T-helper 2 cell (primary cell): ENCODE data around the gene PRSS38.

Source experiments
- DNase-seq, 5 experiments: peaks; one replicate each; pipeline versions ENCODE4 v3.0.0 to v3.0.0-alpha.2; 2012 to 2022

Gene PRSS38

DNA sequence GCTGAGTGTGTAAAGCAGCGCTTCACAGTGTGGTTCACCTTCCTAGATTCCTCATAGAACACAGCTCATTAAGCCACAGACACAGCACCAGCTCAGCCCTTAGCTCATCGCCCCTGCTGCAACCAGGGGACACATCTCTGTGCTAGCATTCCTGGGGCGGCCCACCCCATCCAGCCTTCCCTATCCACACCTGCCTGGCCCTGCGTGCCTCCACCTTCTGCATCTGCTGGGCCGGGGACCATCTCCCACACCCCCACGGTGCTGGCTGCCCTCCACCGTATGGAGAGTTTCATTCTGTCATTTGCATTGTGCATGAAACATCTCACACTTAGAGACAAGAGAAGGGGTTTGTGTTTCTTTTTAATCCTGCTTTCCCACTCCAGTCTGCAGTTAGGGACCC lies 35.8 kb upstream of the PRSS38 start:
- no peak for DNase-seq

DNA sequence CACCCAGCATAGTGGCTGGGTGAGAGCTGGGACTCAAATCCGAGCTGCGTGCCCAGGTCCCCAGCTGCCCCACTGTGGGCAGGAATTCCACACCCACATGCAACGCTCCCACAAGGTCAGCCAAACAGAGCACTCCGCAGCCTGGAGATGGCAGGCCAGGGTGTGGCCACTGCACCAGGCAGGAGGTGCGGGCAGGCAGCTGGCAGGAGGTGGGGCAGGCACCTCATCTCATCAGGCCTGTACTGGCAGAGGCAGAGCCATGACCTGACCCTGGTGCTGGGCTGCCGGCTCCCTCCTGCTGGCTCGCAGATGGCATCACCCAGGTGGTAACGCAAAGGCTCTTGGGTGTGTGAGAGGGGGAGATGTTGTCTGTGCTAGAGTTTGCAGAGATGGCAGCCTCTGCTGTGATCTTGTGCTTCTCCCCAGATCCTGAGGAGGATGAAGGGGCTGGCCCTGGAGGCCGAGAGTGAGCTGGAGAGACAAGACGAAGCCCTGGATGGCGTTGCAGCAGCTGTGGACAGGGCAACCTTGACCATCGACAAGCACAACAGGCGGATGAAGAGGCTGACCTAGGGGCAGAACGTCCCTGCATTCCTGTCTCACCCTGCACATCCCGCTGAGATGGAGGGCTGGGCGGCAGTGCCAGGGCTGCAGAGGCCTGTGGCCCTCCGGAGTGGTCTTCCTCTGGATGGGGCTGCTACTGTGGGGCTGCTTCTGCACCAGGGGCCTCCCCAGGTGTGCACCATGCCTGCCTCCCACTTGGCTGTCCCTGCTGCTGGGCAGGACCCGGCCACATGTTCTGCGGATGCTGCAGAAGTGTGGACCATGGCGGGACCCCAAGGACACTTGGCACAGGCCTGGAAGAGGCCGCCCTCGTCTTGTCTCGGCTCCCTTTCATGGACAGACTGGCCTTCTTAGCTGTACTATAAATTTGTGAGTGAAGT lies 35.1 kb upstream of the PRSS38 start:
- DNase-seq, result no peak

DNA sequence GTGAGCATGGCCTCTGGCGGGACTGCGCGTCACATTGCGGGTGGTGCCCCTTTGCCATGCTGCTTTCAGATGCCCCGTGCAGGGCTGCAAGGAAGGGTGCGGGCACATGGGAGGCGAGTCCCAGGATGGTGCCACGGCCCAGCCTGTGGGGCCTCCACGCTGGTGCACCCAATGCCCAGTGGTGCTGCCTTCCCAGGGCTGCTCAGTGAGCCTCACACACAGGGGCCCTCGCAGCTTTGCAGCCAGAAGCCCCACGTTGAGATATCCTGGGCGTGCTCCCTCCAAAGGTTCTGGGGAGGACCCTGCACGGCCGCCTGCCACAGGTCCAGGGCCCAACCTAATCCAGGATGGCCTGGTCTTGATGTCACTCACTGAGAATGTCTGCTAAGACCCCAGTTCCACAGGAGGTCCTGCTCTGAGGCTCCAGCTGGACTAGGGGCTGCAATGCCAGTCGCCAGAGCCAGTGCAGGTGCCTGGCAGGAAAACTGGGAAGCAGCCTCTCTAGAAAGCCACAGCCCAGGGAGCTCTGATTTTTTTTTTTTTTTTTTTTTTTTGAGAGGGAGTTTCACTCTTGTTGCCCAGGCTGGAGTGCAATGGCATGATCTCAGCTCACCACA lies 34.1 kb upstream of the PRSS38 start:
- DNase-seq, result no peak

DNA sequence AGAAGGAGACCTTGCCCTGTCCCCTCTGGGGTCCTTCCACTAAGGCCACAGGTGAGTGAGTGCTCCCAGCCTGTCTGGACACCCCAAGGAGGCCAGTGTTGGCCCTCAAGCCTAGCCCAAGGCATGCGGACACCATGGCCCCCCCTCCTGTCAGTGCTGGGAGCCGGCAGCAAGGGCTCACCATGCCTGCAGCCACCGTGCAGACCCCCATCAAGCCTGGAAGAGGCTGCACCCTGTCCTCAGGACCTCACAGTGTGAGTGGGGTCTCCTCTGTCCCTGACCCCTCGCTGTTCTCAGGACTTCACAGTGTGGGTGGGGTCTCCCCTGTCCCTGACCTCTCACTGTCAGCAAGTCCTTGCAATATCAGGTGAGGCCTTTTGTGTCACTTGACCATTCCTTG lies 33.2 kb upstream of the PRSS38 start:
- DNase-seq, result no peak

DNA sequence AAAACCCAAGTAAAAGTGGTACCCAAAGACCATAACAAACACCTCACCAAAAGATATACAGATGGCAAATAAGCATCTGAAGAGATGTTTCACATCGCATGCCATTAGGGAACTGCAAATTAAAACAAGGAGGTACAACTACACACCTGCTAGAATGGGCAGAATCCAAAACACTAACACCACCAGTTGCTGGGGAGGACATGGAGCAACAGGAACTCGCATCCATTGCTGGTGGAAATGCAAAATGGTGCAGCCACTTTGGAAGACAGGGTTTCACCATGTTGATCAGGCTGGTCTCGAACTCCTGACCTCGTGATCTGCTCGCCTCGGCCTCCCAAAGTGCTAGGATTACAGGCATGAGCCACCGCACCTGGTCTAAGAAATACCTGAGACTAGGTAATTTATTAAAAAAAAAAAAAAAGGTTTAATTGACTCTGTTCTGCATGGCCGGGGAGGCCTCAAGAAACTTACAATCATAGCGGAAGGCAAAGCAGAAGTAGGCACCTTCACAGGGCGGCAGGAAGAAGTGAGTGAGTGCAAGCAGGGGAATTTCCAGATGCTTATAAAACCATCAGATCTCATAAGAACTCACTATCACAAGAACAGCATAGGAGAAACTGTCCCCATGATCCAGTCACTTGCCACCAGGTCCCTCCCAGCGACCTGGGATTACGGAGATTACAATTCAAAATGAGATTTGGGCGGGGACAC lies 30.2 kb upstream of the PRSS38 start:
- no peak for DNase-seq

DNA sequence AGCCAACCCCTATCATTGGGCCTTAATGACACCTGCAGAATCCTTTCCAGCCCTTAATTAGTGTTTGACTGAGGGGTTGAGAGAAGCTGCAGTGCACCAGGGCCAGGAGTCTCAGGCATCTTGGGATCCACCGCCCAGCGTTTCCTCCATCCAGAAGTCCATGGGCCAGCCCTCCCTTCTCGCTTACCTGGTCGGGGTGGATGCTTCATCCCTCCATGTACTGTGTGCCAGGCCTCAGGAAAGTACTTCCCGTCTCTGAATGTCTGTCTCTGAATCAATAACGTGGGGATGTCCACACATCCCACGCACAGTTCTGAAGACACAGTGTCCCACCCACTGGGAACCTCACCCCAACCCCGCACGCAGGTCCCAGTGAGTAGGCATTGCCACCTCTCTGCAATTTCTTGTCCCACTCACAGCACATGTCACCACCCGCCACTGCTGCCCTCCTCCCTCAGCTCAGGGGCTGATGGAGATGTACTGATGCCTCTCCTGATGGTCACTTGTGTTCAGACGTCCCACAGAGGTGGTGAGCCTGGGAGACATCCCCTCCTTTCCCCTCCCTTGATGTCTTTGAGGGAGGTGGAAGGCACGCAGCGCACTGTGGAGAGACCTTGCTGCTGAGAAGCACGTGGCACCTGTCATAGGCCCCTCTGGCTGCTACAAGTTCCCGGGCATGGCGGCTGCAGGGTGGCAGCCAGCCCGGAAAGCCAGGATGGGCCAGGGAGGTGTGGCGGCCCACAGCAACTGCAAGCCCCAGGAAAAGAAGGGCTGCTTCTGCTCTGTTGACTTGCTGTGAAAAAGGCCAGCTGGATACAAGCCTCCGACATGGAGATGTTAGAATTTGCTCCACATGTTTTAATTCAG lies 29.4 kb upstream of the PRSS38 start:
- DNase-seq, result no peak

DNA sequence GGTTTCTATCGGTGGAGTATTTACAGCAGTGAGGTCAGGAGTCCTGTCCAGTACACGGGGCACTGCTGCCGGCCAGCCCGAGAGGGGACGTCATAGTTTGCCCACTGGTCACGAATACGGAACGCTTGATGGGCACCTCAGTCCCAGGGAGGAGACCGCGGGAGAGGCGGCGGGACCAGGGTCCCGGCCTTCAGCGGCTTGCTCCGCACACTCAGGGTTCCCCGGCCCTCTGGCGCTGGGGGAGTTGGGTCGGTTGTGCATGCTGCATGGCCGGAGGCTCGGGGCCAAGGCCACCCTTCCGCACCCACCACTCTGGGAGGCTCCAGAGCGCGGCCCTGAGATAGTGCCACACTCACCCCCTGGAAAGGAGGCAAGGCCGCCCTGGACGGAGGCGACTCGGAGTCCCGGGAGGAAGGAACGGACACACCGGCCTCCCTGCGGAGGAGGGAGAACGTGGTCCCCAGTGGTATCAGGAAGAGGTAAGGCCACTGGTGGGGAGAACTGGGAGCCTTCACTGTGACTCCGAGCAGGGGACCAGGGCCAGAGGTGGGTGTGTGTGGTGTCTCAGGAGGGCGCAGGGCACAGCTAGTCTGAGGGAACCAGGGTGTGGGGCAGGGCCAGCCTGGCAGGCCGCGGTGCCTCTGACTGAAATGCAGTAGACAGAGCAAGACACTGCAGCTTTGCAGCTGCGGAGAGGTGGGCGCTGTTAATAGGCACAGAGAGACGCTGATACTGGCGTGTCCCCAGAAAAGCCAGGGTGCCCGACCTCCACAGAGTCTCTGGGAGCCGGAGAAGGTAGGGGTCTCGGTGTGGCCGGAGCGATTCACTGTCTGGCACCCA lies 28.6 kb upstream of the PRSS38 start:
- no peak for DNase-seq

DNA sequence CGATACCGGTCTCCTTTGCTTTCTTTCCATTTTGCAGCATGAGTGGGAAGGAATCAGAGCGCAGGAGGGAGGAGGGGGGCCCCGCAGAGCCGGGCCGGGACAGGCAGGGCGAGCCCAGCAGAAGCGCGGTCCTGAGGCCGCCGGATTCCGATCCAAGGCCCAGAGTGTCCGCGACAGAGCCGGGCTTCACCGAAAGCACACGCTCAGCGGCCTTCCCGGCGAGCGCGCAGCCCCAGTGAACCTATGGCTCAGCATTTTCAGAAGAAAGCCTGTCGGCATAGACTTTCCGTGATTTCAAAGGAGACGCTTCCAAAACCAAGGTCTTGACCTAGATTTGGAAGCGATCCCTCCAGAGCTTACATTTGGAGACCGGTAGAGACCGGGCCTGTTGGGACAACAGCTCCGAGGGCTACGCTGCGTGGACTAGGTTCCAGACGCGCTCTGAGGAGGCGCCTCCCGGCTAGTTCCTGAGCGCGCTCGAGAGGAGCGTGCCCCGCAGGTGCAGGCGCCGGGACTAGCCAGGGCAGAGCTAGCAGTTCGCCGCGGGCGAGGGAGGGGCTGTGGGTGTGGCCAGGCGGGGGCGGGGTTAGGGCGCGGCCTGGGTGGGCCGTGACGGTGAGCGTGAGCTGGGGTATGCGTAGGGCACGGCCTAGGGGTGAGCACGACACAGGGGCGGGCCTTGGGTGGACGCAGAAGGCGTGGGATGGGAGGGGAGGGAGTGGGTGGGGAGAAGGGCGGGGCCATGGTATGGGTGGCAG lies 27.8 kb upstream of the PRSS38 start:
- peak; percentile 86 to 98 (median 96) for DNase-seq

DNA sequence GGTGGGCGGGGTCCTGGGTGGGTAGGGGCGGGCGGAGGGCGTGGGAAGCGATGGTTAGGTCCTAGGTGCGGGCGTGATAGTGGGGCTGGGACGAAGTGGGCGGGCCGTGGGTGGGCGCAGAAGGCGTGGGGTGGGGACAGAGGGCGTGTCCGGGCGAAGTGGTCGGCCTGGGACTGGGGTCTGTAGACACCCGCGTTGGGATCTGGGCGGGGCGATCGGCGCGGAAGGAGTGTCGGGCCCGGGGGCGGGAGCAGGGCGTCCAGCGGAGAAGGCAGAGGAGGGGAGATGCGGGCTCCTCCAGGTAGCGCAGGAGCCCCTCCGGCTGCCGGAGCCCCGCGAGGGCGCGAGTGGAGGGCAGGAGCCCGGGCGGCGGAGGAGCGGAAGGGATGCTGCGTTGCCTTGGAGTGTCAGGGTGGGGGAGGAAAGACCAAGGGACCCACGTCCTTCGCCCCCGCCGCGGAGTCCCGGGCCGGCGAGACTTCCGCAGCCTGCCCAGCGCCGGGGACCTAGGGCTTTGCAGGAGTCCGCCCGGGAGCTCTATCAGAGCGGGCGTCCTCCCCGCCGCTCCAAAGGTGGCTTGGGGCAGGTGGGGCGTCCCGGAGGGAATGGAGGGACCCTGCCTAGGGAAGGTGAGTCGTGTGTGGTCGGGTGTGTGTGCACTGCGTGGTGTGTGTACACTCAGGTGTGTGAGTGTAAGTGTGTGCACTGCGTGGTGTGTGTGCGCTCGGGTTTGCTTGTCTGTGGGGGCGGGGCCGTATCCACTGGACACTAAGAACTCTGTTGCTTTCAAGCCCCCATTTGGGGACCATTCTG lies 27.0 kb upstream of the PRSS38 start:
- DNase-seq, result peak in 2 of 5 experiments; percentile 30 to 68

DNA sequence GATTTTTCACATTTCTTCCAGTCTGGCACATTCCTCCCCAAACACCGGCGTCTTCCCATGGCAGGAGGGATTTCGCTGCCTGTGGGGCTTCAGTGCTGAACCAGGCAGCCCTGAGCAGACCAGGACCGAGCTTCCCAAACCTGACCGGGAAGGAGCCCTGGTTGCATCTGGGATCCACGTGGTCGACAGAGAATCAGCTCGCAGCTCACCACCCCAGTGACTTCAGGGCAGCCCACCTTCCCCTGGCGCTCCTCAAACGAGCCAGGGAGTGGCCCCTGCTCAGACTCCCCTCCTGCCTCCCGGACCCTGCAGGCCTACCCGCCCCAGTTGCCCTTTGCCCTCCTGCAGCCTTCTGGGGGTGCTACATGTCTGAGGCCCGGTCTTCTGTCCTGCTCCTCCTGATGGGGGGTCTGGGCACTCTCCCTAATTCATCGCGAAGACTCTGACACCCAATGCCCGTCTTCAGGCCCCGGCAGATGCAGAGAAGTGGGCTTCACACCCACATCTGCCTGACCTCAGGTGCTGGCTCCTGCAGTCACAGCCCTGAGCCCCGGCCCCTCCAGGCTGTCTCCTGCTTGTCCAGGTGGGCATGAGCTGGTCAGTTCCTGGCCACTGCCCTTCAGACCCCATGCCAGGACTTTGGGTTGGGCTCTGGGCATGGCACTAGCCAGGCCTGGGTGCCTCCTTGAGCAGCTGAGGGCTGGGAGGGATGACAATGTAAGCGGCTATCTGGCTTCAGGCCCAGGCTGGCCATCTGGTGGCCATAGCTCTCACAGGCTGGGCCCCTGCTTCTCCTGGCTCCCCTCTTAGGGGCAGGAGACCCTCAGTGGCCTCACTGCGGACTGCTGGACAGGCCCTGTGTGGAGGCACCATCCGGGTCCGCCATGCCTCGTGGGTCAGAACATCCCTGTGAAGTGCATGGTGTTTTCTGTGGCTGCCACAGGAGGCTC lies 26.1 kb upstream of the PRSS38 start:
- no peak for DNase-seq

DNA sequence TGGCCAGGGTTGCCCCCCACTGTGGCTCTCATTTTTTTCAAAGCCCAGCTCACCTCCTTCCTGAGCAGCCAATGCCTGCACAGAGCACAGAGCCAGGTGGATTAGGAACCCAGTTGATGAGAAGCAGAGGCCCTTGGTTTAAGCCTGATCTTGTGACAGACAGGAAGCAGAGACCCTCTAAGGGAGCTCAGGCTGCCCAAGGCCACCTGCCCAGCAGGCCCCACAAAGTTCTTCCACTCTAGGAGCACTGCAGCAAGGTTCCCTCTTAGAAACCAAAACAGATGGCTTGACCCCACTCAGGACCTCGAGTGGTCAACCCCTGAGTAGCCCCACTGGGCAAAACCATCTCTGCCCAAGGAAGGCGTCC lies 25.5 kb upstream of the PRSS38 start:
- no peak for DNase-seq

DNA sequence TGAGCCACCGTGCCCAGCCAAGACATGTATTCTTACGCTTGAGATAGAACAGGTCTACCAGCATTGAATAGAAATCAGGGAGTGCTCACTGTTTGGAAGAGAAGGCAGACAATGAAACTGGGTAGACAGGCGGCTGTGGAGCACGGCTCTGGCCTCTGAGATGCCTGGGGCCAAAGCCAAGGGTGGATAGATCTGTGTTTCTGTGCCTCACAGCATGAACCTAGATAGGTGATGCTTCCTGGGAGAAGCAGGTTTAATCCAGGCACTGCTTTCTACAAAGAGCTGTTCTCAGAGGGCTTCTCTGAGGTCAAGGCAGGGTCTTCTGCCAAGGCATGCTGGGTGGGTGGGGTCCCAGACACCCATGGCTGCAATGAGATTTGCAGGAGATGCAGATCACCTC lies 24.6 kb upstream of the PRSS38 start:
- no peak for DNase-seq

DNA sequence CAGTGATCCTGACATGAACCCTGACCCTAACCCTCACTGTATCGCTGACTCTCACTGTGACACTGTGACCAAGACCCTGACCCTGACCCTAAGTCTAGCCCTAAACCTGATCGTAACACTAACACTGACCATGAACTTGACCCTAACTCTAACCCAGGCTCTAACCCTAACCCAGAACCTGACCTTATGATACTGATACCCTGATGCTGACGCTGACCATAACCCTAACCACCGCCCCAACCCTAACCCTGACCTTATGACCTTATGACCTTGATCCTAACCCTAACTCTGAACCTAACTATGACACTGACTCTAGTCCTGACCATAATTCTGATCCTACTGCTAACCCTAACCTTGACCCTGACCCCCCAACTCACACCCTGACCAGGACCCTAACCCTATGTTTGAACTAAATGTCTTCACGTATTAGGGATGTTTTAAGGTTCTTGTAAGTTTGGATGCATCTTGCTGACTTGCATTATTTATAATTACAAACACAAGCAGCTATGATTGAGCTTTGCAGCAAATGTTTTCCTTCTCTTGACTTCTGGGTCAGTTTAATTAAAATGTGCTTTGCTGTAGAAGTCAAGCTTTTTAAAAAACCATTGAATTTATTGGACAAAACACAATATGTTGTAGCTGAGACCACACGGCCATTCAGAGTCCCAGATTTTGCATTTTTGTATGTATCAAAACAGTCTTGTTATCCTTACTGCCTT lies 23.9 kb upstream of the PRSS38 start:
- DNase-seq, result no peak

DNA sequence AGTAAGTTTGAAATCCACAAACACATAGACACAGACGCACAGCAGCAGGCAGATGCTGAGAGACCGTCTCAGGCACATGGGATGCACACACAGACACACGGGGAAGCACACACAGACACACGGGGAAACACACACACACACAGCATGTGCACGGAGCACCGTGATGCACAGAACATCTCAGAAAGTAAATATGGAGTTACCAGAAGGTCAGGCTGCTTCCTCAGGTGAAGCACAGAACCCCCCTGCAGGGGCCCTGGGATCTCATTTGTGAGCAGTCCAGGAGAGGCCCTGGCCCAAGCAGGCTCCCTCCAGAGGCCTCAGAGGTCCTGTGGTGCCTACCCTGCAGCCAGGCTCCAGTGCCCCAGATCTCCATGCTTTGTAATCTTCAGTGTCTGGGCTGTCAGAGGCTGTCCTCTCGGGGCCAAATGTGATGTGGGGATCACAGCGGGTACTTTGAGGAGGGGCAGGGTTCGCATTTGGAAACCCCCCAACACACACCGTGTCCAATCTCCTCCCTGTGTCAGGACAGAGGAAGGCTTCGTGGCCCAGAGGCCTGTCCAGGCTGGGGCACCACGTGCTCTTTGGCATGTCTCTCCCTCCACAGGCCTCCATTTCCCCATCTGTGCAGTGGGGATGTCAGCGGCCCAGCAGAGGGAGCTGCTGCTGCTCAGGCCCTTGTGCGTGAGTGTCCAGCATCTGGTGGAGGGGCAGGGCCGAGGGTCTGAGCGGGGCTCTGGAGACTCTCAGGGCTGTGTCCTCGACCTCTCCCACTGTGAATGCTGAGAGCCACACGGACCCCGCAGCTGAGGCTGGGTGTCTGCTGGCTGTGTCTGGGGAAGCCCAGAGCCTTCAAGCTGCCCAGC lies 23.0 kb upstream of the PRSS38 start:
- DNase-seq, result no peak

DNA sequence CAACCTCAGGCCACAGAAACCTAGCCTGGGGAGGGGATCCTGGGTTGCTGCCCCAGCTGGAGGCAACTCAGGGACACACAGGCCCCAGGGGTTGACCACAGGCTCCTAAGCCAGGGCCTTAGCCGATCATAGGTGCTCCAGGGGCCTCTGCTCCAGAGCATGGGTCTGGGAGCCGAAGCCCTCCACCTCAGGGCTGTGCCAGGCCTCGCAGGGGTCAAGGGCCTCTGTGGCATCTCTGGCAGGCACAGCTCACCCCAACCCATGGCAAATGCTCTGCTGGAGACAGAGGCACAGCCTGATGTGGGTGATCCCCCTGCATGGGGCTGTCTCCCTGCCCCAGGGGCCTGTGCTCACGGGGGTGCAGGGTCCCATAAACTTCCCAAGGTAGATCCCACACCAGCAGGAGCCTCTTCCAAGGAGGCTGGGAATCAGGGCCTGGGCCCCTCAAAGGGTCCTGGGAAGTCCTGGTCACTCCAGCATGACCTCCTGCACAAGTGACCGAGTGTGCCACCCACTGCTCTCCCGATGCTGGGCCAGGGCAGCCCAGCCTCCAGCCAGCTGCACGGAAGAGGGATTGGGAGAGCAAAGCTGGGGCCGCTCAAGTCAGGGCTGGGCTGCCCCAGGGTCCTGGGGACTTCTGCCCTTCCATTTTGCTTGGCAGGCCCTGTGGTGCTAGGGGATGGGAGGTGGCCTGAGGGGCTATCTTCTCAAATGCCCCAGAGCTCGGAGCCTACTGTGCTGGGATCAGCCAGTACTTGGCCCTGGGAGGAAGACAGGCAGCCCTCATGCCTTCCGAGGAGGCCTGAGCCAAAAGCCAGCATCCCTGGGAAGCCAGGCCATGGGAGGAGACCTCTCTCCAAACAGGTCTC lies 22.2 kb upstream of the PRSS38 start:
- no peak for DNase-seq
